Lung (tissue), 12 donors: ENCODE data around the gene CBLC. TPM values are rescaled to one million over a fixed set of nuclear protein-coding genes. Genes with fewer than 3 reads are reported as not detected.
A peak's percentile ranks its signal among the peaks of the same experiment; 100 is the strongest.

Experiments used
- ATAC-seq: fragments of 200-7000 bp; cut with Tn5 transposase; one replicate; pipeline ENCODE4 v1.9.1; 2020; ENCODE audit warnings: moderate number of reproducible peaks; ENCODE audit not compliant: insufficient read depth, low FRiP score
- DNase-seq, 3 donors: peaks; one replicate each; pipeline ENCODE4 v3.0.0-alpha.2; 2013 to 2017
- H3K27ac ChIP-seq, 2 donors: one replicate each; pipeline ENCODE4 v1.5.1; 2013; ENCODE audit warnings: mild to moderate bottlenecking in 2 of 2, moderate library complexity in 2 of 2, control low read depth in 1 of 2, inconsistent platforms in 1 of 2, low read depth in 1 of 2, low read length in 1 of 2
- H3K27me3 ChIP-seq, 3 donors: one replicate each; pipeline ENCODE4 v1.5.1; 2013; ENCODE audit warnings: low read length in 2 of 3; ENCODE audit not compliant: control insufficient read depth in 3 of 3, insufficient read depth in 3 of 3
- H3K36me3 ChIP-seq, 4 donors: one replicate each; pipeline ENCODE4 v1.5.1; 2013; ENCODE audit warnings: low read length in 4 of 4, mild to moderate bottlenecking in 1 of 4, moderate library complexity in 1 of 4; ENCODE audit not compliant: control insufficient read depth in 4 of 4, insufficient read depth in 4 of 4
- H3K4me1 ChIP-seq, 5 donors: one replicate each; pipeline ENCODE4 v1.5.1; 2013; ENCODE audit warnings: low read length in 5 of 5, mild to moderate bottlenecking in 2 of 5, moderate library complexity in 1 of 5; ENCODE audit not compliant: control insufficient read depth in 5 of 5, insufficient read depth in 5 of 5
- H3K4me3 ChIP-seq: one replicate; pipeline ENCODE4 v1.5.1; 2013; ENCODE audit warnings: mild to moderate bottlenecking, control low read depth, moderate library complexity
- H3K9ac ChIP-seq, 2 donors: one replicate each; pipeline ENCODE4 v1.5.1; 2013; ENCODE audit warnings: low read length in 2 of 2, control low read depth in 1 of 2; ENCODE audit not compliant: insufficient read depth in 1 of 2
- H3K9me3 ChIP-seq, 4 donors: one replicate each; pipeline ENCODE4 v1.5.1; 2013; ENCODE audit warnings: low read length in 3 of 4, mild to moderate bottlenecking in 1 of 4, moderate library complexity in 1 of 4; ENCODE audit not compliant: control insufficient read depth in 4 of 4, insufficient read depth in 3 of 4
- CTCF ChIP-seq: IDR thresholded peaks from 2 replicates; pipeline ENCODE4 v1.5.1; 2012; ENCODE audit warnings: mild to moderate bottlenecking; ENCODE audit errors: control extremely low read depth, extremely low read depth
- WGBS, 2 donors: extraction: QIAGEN DNeasy Blood & Tissue Kit; methylation state at CpG; one replicate each; pipeline ENCODE4 v1.1.7; 2013; 5-methylcytosine and 5-hydroxymethylcytosine counted together
- polyA plus RNA-seq, 2 donors: library from polyadenylated mRNA; stranded (reverse); fragments of 200-250 nt; gene quantifications; one replicate each; pipeline ENCODE4 v1.2.1, GENCODE V29; 2013
- total RNA-seq, 2 donors: library from RNA; depleted of rRNA in 1 of 2; stranded (reverse); fragments of >200 nt in 1 of 2; gene quantifications; one replicate each; pipeline ENCODE4 v1.2.1, GENCODE V29; 2014 to 2021
- donor health status: control.
- donor health status: control.
- donor health status: Bipolar disorder and iron deficiency.
- donor health status: healthy.
- donor health status: DM: yes; HTN: yes; CAD: no.

Gene CBLC
- total and polyA plus RNA-seq, 4 donors: 4.0 to 5.5 (median 5.1) TPM

- Histone ChIP-seq H3K9me3 (no peaks in the 10 kb centered on the region), H3K36me3 (no peaks in the 10 kb centered on the region), H3K27ac (peak overlapping the region in 1 of 2 donors; percentile 7), H3K4me3 (no peak overlapping the region), H3K4me1 (peaks cover 5 to 20% (median 12%) of the 10 kb centered on the region in 5 donors), H3K27me3 (no peaks in the 10 kb centered on the region), H3K9ac (no peak overlapping the region)
- ATAC-seq (no peak), DNase-seq (no peak)
- TF ChIP-seq CTCF: no peak
- 40 to 43% methylated on average over 11 of the region's 11 CpGs for WGBS, 2 donors
Measured at GRCh38 chr19:44738603-44739558, 38.8 kb upstream of the CBLC start.

GRCh38 chr19:44740351-44740824 is 37.3 kb upstream of the CBLC start:
- ATAC-seq (no peak), DNase-seq (no peak)
- Histone ChIP-seq H3K27ac (no peak overlapping the region), H3K4me1 (peaks cover 5 to 28% (median 12%) of the 10 kb centered on the region in 5 donors), H3K9ac (no peak overlapping the region), H3K36me3 (no peaks in the 10 kb centered on the region), H3K4me3 (no peak overlapping the region), H3K27me3 (no peaks in the 10 kb centered on the region), H3K9me3 (no peaks in the 10 kb centered on the region)
- WGBS, 2 donors: 53 to 56% methylated on average over 3 of the region's 3 CpGs
- TF ChIP-seq CTCF: no peak

GRCh38 chr19:44741258-44741731 is 36.4 kb upstream of the CBLC start:
- Histone ChIP-seq H3K9ac (no peak overlapping the region), H3K4me1 (peaks cover 5 to 35% (median 12%) of the 10 kb centered on the region in 5 donors), H3K27me3 (no peaks in the 10 kb centered on the region), H3K27ac (peak overlapping the region; percentile 39 to 89), H3K9me3 (no peaks in the 10 kb centered on the region), H3K4me3 (no peak overlapping the region), H3K36me3 (no peaks in the 10 kb centered on the region)
- 46 to 56% methylated on average over 6 of the region's 6 CpGs for WGBS, 2 donors
- DNase-seq (peak in 1 of 3 donors; percentile 46), ATAC-seq (no peak)
- no peak for TF ChIP-seq CTCF
